Endodermal cell (in vitro differentiated cells): ENCODE results near the gene AGPAT1. TPM values are rescaled to one million over a fixed set of nuclear protein-coding genes. Genes with fewer than 3 reads are reported as not detected.

Experiments
- DNase-seq: peaks from one replicate; pipeline ENCODE4 v3.0.0-alpha.2; 2017
- H3K27ac ChIP-seq: 2 replicates; pipeline ENCODE4 v1.5.1; 2013; ENCODE audit warnings: mild to moderate bottlenecking, low read depth, low read length, moderate library complexity
- H3K27me3 ChIP-seq: 2 replicates; pipeline ENCODE4 v1.6.1; 2013; ENCODE audit warnings: mild to moderate bottlenecking, low read length, moderate library complexity; ENCODE audit not compliant: insufficient read depth, control insufficient read depth, poor library complexity, severe bottlenecking
- H3K36me3 ChIP-seq: 2 replicates; pipeline ENCODE4 v1.7.0; 2013; ENCODE audit warnings: mild to moderate bottlenecking, low read length, moderate library complexity; ENCODE audit not compliant: control insufficient read depth, insufficient read depth
- H3K4me1 ChIP-seq: one replicate; pipeline ENCODE4 v1.7.0; 2013; ENCODE audit warnings: low read length; ENCODE audit not compliant: control insufficient read depth, insufficient read depth
- H3K4me3 ChIP-seq: 2 replicates; pipeline ENCODE4 v1.5.1; 2013; ENCODE audit warnings: mild to moderate bottlenecking, low read length, moderate library complexity
- H3K9ac ChIP-seq: 2 replicates; pipeline ENCODE4 v1.6.1; 2013; ENCODE audit warnings: mild to moderate bottlenecking, low read length, moderate library complexity; ENCODE audit not compliant: poor library complexity, severe bottlenecking; ENCODE audit errors: extremely low read depth
- H3K9me3 ChIP-seq: 2 replicates; pipeline ENCODE4 v1.6.1; 2013; ENCODE audit warnings: mild to moderate bottlenecking, low read length, moderate library complexity; ENCODE audit not compliant: control insufficient read depth
- H3K27ac Mint-ChIP-seq: 2 replicates; pipeline ENCODE4 v1.8.0; 2020; ENCODE audit warnings: mixed read lengths
- H3K27me3 Mint-ChIP-seq: 2 replicates; pipeline ENCODE4 v1.8.0; 2021; ENCODE audit warnings: mild to moderate bottlenecking, mixed read lengths; ENCODE audit not compliant: insufficient read depth
- H3K36me3 Mint-ChIP-seq: 2 replicates; pipeline ENCODE4 v1.8.0; 2020; ENCODE audit warnings: low read depth, mixed read lengths
- H3K4me1 Mint-ChIP-seq: 2 replicates; pipeline ENCODE4 v1.8.0; 2020; ENCODE audit warnings: mixed read lengths
- H3K4me3 Mint-ChIP-seq: 2 replicates; pipeline ENCODE4 v1.8.0; 2020; ENCODE audit warnings: mild to moderate bottlenecking, moderate library complexity, mixed read lengths
- H3K9me3 Mint-ChIP-seq: 2 replicates; pipeline ENCODE4 v1.8.0; 2020; ENCODE audit warnings: mild to moderate bottlenecking, mixed read lengths
- WGBS, 2 experiments: methylation state at CpG; one replicate each; pipeline versions ENCODE4 v1.1.5 to v1.1.7; 2013; ENCODE audit warnings: missing lambda C conversion rate in 2 of 2, mixed read lengths in 1 of 2; ENCODE audit not compliant: insufficient coverage in 1 of 2, insufficient read length in 1 of 2; 5-methylcytosine and 5-hydroxymethylcytosine counted together
- total RNA-seq, 2 donors: library from RNA; stranded (reverse); fragmentation: NEBNext Ultra II Directional in 1 of 2; extraction: Animal tissue kit (Norgen Biotek cat#: 25700) in 1 of 2; gene quantifications; 2 replicates in 1 of 2; 3 replicates in 1 of 2; pipeline ENCODE4 v1.2.1, GENCODE V29; 2021
- TF ChIP-seq, protein P1 (sequence below): fragments of 200-600 bp; sonication (generic); conservative IDR thresholded peaks from 2 replicates; pipeline ENCODE4 v1.5.0; 2021; ENCODE audit warnings: antibody characterized with exemption, mild to moderate bottlenecking

Gene AGPAT1
- total RNA-seq, 2 donors from 2014 or later, result 124 to 147 TPM

DNA sequence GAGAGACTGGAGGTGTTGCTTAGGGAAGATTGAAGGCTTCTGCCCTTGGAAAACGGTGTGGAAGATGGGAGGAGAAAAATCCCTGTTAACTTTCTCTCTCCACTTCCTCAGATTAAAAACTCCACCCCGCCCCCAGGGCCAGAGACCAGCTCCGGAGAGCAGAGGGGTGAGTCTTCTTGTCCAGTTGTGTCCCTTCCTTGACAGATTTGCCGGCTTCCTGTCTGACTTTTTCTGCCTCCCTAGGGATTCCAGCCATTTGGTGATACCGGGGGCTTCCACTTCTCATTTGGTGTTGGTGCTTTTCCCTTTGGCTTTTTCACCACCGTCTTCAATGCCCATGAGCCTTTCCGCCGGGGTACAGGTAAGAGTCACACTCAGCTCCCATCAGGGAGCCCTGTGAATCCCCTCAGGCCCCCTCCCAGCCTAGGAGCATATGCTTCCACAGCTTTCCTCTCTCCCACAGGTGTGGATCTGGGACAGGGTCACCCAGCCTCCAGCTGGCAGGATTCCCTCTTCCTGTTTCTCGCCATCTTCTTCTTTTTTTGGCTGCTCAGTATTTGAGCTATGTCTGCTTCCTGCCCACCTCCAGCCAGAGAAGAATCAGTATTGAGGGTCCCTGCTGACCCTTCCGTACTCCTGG, 4.0 kb upstream of the AGPAT1 start:
- H3K4me1 ChIP-seq, result no peaks in the 10 kb centered on the region
- Mint-ChIP-seq H3K27me3 (no peaks in the 10 kb centered on the region), H3K27ac (no peak overlapping the region), H3K4me3 (peak overlapping the region; percentile 78), H3K9me3 (no peaks in the 10 kb centered on the region), H3K4me1 (peaks cover 32% of the 10 kb centered on the region), H3K36me3 (peaks cover 24% of the 10 kb centered on the region)
- H3K9me3 ChIP-seq, result no peaks in the 10 kb centered on the region
- 95 to 97% methylated on average over 5 to 10 of the region's 10 CpGs for WGBS, 2 experiments
- peaks cover 13% of the 10 kb centered on the region for H3K36me3 ChIP-seq
- H3K9ac ChIP-seq, result no peak overlapping the region
- peak overlapping the region; percentile 97 for H3K4me3 ChIP-seq
- no peak for DNase-seq
- no peak overlapping the region for H3K27ac ChIP-seq
- TF ChIP-seq, protein P1, sequence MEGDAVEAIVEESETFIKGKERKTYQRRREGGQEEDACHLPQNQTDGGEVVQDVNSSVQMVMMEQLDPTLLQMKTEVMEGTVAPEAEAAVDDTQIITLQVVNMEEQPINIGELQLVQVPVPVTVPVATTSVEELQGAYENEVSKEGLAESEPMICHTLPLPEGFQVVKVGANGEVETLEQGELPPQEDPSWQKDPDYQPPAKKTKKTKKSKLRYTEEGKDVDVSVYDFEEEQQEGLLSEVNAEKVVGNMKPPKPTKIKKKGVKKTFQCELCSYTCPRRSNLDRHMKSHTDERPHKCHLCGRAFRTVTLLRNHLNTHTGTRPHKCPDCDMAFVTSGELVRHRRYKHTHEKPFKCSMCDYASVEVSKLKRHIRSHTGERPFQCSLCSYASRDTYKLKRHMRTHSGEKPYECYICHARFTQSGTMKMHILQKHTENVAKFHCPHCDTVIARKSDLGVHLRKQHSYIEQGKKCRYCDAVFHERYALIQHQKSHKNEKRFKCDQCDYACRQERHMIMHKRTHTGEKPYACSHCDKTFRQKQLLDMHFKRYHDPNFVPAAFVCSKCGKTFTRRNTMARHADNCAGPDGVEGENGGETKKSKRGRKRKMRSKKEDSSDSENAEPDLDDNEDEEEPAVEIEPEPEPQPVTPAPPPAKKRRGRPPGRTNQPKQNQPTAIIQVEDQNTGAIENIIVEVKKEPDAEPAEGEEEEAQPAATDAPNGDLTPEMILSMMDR, result no peak
- no peaks in the 10 kb centered on the region for H3K27me3 ChIP-seq

DNA sequence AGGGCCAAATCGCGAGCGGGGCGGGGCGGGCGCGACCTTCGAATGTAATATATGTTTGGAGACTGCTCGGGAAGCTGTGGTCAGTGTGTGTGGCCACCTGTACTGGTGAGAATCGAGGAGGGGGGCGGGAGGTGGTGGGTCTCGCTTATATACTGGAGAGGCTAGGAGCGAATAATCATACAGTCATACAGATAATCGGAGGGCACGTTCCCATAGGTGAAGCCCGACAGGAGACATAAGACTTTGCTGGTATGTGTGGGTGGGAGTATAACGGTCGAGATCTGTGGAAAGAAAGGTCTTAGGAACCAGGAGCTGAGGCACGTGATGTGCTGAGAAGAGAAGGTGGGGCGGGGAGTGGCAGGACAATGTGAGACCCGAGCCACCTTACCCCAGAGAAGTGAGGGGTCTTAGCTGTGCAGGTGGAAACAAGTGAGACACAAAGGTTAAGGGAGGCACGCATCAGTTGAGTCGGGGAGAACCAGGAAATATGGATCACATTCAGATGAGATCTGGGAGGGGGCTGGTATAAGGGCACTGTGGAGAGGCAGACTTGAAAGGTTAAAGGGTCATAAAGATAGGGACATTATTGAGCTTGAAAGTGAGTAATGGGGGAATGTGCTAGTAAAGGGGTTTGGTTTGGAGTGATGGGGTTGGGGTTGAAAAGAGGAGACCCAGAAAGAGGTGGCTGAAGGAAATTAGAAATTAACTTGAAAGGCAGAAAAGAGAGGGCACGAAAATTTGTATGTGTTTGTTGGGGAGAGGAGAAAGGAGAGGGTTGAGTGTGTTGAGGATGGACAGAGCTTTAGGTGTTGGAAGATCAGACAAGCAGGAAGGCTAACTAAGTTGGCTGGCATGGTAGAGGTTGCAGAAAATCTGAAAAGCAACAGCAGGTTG, 2.9 kb upstream of the AGPAT1 start:
- Mint-ChIP-seq H3K27ac (peak overlapping the region; percentile 98), H3K9me3 (no peaks in the 10 kb centered on the region), H3K4me1 (peaks cover 40% of the 10 kb centered on the region), H3K36me3 (peaks cover 31% of the 10 kb centered on the region), H3K4me3 (peak overlapping the region; percentile 78), H3K27me3 (no peaks in the 10 kb centered on the region)
- Histone ChIP-seq H3K36me3 (peaks cover 16% of the 10 kb centered on the region), H3K9me3 (no peaks in the 10 kb centered on the region), H3K9ac (peak overlapping the region; percentile 64), H3K4me3 (peak overlapping the region; percentile 97), H3K27ac (no peak overlapping the region), H3K4me1 (no peaks in the 10 kb centered on the region), H3K27me3 (no peaks in the 10 kb centered on the region)
- 5 to 16% methylated on average over 7 to 24 of the region's 24 CpGs for WGBS, 2 experiments
- peak; percentile 68 for DNase-seq
- TF ChIP-seq, protein P1, result no peak

DNA sequence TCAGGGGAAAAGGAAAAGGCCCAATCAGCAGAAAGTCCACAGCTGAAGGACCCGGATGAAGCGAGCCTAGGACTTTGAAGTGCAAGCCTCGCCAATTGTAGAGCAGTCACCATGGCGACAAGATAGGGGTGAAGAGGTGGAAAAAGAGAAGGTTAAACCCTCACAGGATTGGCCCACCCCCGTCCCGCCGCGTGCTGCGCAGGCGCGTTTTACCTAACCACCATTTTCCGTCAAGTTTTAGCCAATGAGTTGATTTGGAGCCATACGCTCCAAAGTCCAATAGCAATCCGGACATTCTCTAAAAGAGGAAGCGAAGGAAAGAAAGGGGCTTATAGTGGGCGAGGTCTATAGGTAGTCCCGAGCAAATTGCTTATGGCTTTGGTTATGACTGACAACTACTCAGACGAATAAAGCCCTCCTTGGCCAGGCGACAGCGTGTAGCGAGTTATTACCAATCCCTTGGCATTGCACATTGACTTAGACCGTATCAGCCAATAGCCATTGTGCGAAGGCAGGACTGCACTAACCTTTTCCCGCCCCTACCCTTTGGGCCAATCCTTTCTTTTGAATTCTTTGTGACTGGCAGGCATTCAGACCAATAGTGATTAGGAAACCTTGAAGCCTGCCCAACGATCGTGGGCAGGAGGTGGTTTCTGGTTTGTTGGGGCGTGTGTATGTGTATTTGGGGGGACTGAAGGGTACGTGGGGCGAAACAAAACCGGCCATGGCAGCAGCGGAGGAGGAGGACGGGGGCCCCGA, 2.1 kb upstream of the AGPAT1 start, which contains the start of gene RNF5:
TSS of gene RNF5 (plus strand) at position 618 of the 759 bp plus-strand sequence. CDS start at position 725, 107 bp downstream.
- H3K4me1 Mint-ChIP-seq, result peaks cover 47% of the 10 kb centered on the region
- TF ChIP-seq, protein P1, result no peak
- peak; percentile 99 for DNase-seq
- H3K4me1 ChIP-seq, result no peaks in the 10 kb centered on the region
- peak within 1 kb of the TSS; percentile 78 for H3K4me3 Mint-ChIP-seq
- H3K27ac ChIP-seq, result peak within 1 kb of the TSS; percentile 98
- H3K9ac ChIP-seq, result peak within 1 kb of the TSS; percentile 84
- no peaks in the 10 kb centered on the region for H3K9me3 Mint-ChIP-seq
- no peaks in the 10 kb centered on the region for H3K27me3 ChIP-seq
- no peaks in the 10 kb centered on the region for H3K27me3 Mint-ChIP-seq
- peak within 1 kb of the TSS; percentile 97 for H3K4me3 ChIP-seq
- H3K9me3 ChIP-seq, result no peaks in the 10 kb centered on the region
- peaks cover 29% of the 10 kb centered on the region for H3K36me3 Mint-ChIP-seq
- peaks cover 20% of the 10 kb centered on the region for H3K36me3 ChIP-seq
- 0% methylated on average over 16 to 33 of the region's 33 CpGs for WGBS, 2 experiments
- H3K27ac Mint-ChIP-seq, result peak within 1 kb of the TSS; percentile 98
